ENCODE results near the gene PLCB1. TPM values are rescaled to one million over a fixed set of nuclear protein-coding genes. Genes with fewer than 3 reads are reported as not detected.

PLCB1 gene
- polyA plus RNA-seq, 6 donors from 2014 or later = 0.27 to 0.79 (median 0.54) TPM; not detected in 2

GRCh38 chr20:8470156-8470555, 338.1 kb downstream of the PLCB1 start:
- Mint-ChIP-seq H3K4me3 (no peak overlapping the region), H3K27ac (no peak overlapping the region), H3K4me1 (no peaks in the 10 kb centered on the region), H3K27me3 (no peaks in the 10 kb centered on the region), H3K9me3 (peaks cover 0 to 3% (median 0%) of the 10 kb centered on the region in 7 donors), H3K36me3 (peaks cover 0 to 3% of the 10 kb centered on the region in 2 donors)
- ATAC-seq (ENCODE audit: low read depth in 2 of 2) (no peak), DNase-seq (no peak)

DNA sequence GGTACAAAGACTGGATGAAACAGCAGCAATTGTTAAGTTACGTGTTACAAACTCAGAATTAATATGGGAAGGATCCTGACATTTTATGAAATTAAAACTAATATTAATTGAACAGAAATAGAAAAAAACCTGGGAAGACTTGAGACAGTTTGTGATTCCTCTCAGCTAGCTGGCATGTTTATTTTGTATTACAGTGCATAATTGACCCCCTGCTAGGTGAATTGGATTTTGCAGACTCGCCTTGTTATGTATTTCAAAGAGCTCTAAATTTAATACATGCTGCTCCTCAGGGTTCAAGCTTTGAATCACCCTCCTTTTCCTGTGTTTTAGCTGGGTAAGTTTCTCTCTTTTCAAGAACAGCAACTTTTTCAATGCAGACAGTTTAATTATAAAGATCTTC, 339.4 kb downstream of the PLCB1 start:
- no peak for ATAC-seq (ENCODE audit: low read depth in 2 of 2)
- DNase-seq = no peak
- Mint-ChIP-seq H3K9me3 (no peaks in the 10 kb centered on the region), H3K4me1 (peaks cover 0 to 4% (median 0%) of the 10 kb centered on the region in 3 donors), H3K27ac (no peak overlapping the region), H3K27me3 (no peaks in the 10 kb centered on the region), H3K4me3 (no peak overlapping the region), H3K36me3 (no peaks in the 10 kb centered on the region)

- no peak for DNase-seq
- Mint-ChIP-seq H3K36me3 (no peaks in the 10 kb centered on the region), H3K4me1 (peaks cover 0 to 4% (median 0%) of the 10 kb centered on the region in 3 donors), H3K27ac (no peak overlapping the region), H3K9me3 (no peaks in the 10 kb centered on the region), H3K4me3 (no peak overlapping the region), H3K27me3 (no peaks in the 10 kb centered on the region)
- no peak for ATAC-seq (ENCODE audit: low read depth in 2 of 2)
Measured at GRCh38 chr20:8473459-8473858, 341.4 kb downstream of the PLCB1 start.

GRCh38 chr20:8474027-8474668, 342.1 kb downstream of the PLCB1 start:
- Mint-ChIP-seq H3K27ac (peak overlapping the region in 3 of 6 donors; percentile 1 to 52 (median 1)), H3K36me3 (no peaks in the 10 kb centered on the region), H3K4me1 (peaks cover 0 to 4% (median 0%) of the 10 kb centered on the region in 3 donors), H3K27me3 (no peaks in the 10 kb centered on the region), H3K4me3 (no peak overlapping the region), H3K9me3 (no peaks in the 10 kb centered on the region)
- ATAC-seq (ENCODE audit: low read depth in 2 of 2) = no peak
- no peak for DNase-seq

DNA sequence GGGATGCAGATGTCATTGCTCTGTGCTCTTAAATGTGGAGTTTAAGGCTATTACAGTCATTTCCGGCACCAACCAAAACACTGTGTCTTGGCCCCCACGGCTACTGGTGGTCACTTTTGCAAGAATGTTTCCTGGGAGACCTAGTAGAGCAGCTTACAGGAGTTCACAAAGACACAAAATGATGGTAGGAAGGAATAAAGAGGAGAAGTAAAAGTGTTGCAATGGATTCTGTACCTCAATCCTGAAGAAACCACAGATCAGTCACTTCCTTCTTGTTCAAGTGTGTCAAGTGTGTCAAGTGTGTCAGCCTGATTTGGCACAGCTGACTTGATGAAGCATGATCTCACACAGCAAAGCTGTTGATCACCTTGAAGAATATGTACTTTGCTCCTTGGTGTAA, 344.0 kb downstream of the PLCB1 start:
- DNase-seq = no peak
- Mint-ChIP-seq H3K27ac (no peak overlapping the region), H3K4me1 (peaks cover 0 to 4% (median 0%) of the 10 kb centered on the region in 3 donors), H3K4me3 (no peak overlapping the region), H3K36me3 (no peaks in the 10 kb centered on the region), H3K9me3 (no peaks in the 10 kb centered on the region), H3K27me3 (no peaks in the 10 kb centered on the region)
- ATAC-seq (ENCODE audit: low read depth in 2 of 2) = no peak

DNA sequence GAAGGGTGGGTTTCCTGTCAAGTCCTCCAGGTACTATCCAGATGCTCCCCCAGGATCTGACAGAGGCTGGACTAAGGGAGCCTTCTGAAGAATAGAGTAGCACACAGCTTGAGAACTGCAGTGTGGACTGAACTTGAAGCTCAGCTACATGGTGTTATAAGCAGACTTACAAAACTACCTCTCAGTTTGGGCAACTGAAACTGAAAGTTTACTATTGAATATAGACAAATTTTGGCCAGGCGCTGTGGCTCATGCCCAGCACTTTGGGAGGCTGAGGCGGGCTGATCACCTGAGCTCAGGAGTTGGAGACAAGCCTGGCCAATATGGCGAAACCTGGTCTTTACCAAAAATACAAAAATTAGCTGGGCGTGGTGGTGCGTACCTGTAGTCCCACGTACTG, 348.5 kb downstream of the PLCB1 start:
- Mint-ChIP-seq H3K36me3 (no peaks in the 10 kb centered on the region), H3K27me3 (no peaks in the 10 kb centered on the region), H3K9me3 (peaks cover 0 to under 1% (median 0%) of the 10 kb centered on the region in 7 donors), H3K4me3 (no peak overlapping the region), H3K4me1 (peaks cover 0 to 4% (median 0%) of the 10 kb centered on the region in 3 donors), H3K27ac (no peak overlapping the region)
- DNase-seq = no peak
- ATAC-seq (ENCODE audit: low read depth in 2 of 2) = no peak

- H3K27me3 Mint-ChIP-seq = no peaks in the 10 kb centered on the region
- DNase-seq (no peak), ATAC-seq (ENCODE audit: low read depth in 2 of 2) (no peak)
- no peaks in the 10 kb centered on the region for H3K4me1 Mint-ChIP-seq
- H3K4me3 Mint-ChIP-seq = no peak overlapping the region
- H3K9me3 Mint-ChIP-seq = peaks cover 0 to 3% (median 0%) of the 10 kb centered on the region in 7 donors
- H3K36me3 Mint-ChIP-seq = no peaks in the 10 kb centered on the region
- no peak overlapping the region for H3K27ac Mint-ChIP-seq
Measured at GRCh38 chr20:8487696-8488095, 355.6 kb downstream of the PLCB1 start.

GRCh38 chr20:8489094-8489883, 357.2 kb downstream of the PLCB1 start:
- no peak for DNase-seq
- ATAC-seq (ENCODE audit: low read depth in 2 of 2) = no peak
- Mint-ChIP-seq H3K27me3 (no peaks in the 10 kb centered on the region), H3K4me3 (no peak overlapping the region), H3K9me3 (peaks cover 0 to 3% (median 0%) of the 10 kb centered on the region in 7 donors), H3K4me1 (no peaks in the 10 kb centered on the region), H3K27ac (no peak overlapping the region), H3K36me3 (no peaks in the 10 kb centered on the region)

DNA sequence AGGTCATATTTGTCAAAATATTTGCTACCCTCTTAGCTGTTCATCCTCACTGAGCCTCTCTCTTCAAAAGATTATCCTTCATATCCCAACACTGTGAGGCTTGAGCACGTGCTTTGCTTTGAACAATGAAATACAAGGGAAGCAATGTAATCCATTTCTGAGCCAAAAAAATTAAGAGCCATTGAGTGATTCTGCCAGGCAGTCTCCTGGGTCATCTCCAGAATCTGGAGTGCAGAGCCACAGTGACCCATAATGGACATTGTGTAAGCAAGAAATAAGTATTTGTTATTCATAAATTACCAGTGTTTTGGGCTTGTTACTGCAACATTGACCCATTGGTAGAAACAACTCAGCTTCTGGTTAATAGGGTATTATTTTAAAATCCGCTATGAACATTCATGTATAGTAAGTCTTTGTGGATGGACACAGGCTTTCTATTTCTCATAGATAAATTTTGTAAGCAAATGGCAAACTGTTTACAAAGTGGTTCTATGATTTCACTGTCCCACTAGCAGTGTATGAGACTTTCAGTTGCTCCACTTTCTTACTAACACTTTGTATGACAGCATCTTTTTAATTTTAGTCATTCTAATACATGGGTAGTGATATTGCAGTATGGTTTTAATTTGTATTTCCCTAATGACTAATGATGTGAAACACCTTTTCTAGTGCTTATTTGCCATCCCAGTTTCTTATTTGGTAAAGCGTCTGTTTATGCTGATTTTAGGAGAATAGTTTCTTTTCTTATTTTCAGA, 358.2 kb downstream of the PLCB1 start:
- Mint-ChIP-seq H3K27me3 (no peaks in the 10 kb centered on the region), H3K36me3 (no peaks in the 10 kb centered on the region), H3K27ac (peak overlapping the region in 1 of 6 donors; percentile 12), H3K4me1 (no peaks in the 10 kb centered on the region), H3K9me3 (peaks cover 0 to 3% (median 0%) of the 10 kb centered on the region in 7 donors), H3K4me3 (no peak overlapping the region)
- ATAC-seq (ENCODE audit: low read depth in 2 of 2) (no peak), DNase-seq (no peak)

DNA sequence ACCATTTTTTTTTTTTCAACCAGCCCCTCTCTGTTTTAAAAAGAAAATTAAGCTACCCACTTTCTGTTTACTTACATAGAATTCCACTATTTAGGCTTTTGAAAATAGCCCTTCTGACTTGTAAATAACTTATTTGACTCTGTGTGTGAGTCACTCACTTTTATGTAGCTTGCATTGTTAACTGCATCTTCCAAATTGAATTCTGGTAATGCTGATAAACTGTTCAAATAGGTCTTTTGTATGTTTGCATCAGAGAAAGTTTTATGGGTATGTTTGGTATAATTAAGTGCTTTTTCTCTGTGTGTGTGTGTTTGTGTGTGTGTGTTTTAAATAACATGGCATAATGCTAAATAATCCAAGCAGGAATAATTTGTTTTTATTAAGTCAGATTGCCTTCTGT, 360.1 kb downstream of the PLCB1 start:
- no peak overlapping the region for H3K4me3 Mint-ChIP-seq
- H3K4me1 Mint-ChIP-seq = no peaks in the 10 kb centered on the region
- no peaks in the 10 kb centered on the region for H3K27me3 Mint-ChIP-seq
- H3K27ac Mint-ChIP-seq = no peak overlapping the region
- no peak for ATAC-seq (ENCODE audit: low read depth in 2 of 2)
- no peak for DNase-seq
- no peaks in the 10 kb centered on the region for H3K9me3 Mint-ChIP-seq
- no peaks in the 10 kb centered on the region for H3K36me3 Mint-ChIP-seq

GRCh38 chr20:8498571-8498970, 366.5 kb downstream of the PLCB1 start:
- Mint-ChIP-seq H3K36me3 (no peaks in the 10 kb centered on the region), H3K27me3 (no peaks in the 10 kb centered on the region), H3K4me1 (no peaks in the 10 kb centered on the region), H3K4me3 (no peak overlapping the region), H3K27ac (no peak overlapping the region), H3K9me3 (no peaks in the 10 kb centered on the region)
- DNase-seq = no peak
- no peak for ATAC-seq (ENCODE audit: low read depth in 2 of 2)

DNA sequence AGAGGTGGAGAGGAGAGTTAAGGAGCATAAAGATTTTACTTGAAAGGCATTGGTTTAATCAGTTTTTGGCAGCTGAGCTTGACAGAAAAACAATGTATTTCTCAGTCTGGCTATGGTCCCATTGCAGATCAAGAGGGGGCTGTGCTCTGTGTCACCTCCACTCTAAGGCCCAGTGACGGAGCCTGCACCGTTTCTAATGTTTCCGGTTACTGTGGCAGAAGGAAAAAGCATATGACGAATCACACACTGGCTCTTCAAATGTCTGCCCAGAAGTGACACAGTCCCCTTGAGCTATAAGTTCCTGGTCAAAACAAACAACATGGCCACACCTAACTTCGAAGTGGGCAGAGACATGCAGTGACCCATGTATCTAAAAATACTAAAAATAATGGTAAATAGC, 372.0 kb downstream of the PLCB1 start:
- no peak for DNase-seq
- H3K9me3 Mint-ChIP-seq = no peaks in the 10 kb centered on the region
- no peaks in the 10 kb centered on the region for H3K4me1 Mint-ChIP-seq
- H3K4me3 Mint-ChIP-seq = no peak overlapping the region
- no peaks in the 10 kb centered on the region for H3K36me3 Mint-ChIP-seq
- H3K27me3 Mint-ChIP-seq = no peaks in the 10 kb centered on the region
- no peak for ATAC-seq (ENCODE audit: low read depth in 2 of 2)
- no peak overlapping the region for H3K27ac Mint-ChIP-seq

GRCh38 chr20:8505476-8506200, 373.6 kb downstream of the PLCB1 start:
- no peak overlapping the region for H3K27ac Mint-ChIP-seq
- ATAC-seq (ENCODE audit: low read depth in 2 of 2) = no peak
- no peak for DNase-seq
- no peaks in the 10 kb centered on the region for H3K4me1 Mint-ChIP-seq
- H3K4me3 Mint-ChIP-seq = no peak overlapping the region
- H3K36me3 Mint-ChIP-seq = no peaks in the 10 kb centered on the region
- H3K9me3 Mint-ChIP-seq = no peaks in the 10 kb centered on the region
- H3K27me3 Mint-ChIP-seq = no peaks in the 10 kb centered on the region
